HG02623 (cell line): Measurements from ENCODE around the gene FXR2.
"Not testable (repeated sequence)": the region's sequence is repeated elsewhere in the genome, so short reads cannot be mapped to it uniquely, and the experiment has no call there.

ENCODE experiments used
- ATAC-seq: cut with Tn5 transposase; IDR thresholded peaks from one replicate; pipeline ENCODE4 v1.9.1; 2021; ENCODE audit warnings: moderate library complexity; ENCODE audit not compliant: unreplicated experiment

The FXR2 gene

DNA sequence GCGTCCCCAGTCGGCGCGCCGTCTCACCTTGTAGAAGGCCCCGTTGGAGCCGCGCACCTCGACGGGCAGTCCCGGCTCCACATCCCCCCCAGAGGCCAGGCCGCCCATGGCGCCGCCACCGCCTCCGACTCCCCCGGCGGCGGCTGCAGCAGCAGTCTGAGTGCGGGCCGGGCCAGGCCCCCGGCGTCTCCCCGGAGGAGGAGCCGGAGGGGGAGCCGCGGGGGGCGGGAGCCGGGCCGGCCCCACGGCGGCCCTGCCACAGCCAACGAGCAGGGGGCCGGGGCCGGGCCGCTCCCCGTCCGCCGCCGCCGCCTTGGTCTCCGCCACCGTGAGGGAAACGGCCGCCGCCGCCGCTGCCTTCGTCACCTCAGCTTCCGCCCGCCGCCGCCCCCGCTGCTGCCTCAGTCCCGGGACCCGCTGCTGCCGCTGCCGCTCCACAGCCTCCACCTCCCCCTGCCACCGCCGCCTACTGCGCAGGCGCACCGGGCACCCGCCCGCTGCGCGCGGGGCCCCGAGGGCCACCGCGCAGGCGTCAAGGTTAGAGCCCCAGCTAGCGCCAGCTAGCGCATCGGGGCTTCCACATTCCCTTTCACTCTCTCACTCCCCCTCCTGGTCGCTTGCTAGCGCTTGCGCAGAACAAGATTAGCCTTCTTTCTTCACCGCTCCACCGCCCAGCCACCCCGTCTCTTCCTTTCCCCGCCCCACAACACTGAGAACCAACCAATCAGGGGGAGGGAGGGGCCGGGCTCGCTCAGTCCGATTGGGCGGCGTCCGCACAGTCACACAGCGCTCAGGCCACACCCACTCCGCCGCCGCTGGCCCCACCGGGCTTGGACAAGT is at the start of gene FXR2:
Gene FXR2, minus strand, starts transcription at position 473 of the 840 bp plus-strand sequence. Its CDS starts 365 bp downstream, at position 108.
- peak; percentile 82 for ATAC-seq

DNA sequence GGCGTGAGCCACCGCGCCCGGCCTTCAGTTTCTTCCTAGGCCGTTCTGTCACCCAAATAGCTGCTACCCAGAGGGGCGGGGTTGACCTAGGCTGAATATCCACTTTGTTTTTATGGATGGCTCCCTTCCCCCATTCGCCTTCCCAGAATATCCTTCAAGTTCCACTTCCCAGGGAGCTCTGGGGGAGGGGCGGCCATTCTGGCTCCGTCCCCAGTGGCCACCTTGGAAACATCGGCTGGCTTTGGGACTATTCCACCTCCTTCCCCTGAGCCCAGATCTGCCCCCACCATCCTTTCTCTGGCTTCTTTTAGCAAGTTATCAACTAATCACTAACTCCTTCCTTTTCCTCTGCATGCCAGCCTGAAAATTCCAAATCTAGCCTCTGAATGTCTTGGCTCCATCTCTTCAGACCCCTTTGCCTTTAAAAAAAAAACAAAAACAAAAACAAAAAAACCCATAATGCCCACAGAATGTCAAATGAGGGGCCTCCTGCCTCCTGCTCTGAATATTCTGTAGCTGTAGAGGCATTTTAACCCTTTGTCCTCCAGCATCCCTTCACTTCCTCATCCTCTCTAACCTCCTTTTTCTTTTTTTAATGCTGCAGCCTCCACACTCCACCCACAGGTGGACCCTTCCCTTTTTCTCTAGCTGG is 42.4 kb upstream of the FXR2 start:
- ATAC-seq, result no peak

DNA sequence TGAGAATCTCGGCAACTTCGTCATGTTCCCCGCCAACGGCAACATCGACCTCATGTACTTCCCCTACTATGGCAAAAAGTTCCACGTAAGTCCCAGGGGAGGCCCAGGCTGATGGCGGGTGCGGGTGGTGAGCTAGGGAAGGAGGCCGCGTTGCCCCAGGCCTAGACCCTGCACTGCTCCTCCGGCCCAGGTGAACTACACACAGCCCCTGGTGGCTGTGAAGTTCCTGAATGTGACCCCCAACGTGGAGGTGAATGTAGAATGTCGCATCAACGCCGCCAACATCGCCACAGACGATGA is 40.8 kb upstream of the FXR2 start:
- no peak for ATAC-seq

DNA sequence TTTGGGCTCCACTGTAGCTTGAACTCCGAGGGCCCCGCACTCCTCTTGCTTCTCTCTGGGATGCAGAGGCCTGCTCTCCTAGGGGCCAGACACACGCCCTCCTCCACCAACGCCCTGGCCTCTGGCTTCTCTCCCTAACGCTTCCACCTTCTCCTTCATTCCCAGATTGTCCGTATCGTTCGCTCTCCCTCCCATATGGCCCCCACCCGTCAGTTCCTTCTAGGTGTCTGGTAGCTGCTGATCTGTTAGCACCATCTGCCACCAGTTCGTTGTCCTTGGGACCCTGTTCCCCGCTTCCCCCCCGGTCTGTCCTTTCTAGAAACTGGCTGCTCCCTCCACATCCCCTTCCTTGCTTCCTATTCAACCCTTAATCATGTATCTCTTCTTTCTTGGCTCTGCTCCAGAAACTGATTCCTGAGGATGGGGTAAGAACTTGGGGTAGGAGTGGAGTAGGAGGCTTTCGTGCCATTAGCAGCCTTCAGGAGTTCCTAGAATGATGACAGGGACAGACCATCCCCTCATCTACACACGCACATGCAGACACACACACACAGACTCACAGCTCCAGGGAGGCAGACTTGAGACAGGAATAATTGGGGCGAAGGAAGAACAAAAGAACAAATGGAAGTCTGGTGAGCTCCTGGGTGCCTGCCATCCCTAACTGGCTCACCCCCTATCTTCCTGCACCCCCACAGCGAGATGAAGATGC is 40.3 kb upstream of the FXR2 start:
- no peak for ATAC-seq

DNA sequence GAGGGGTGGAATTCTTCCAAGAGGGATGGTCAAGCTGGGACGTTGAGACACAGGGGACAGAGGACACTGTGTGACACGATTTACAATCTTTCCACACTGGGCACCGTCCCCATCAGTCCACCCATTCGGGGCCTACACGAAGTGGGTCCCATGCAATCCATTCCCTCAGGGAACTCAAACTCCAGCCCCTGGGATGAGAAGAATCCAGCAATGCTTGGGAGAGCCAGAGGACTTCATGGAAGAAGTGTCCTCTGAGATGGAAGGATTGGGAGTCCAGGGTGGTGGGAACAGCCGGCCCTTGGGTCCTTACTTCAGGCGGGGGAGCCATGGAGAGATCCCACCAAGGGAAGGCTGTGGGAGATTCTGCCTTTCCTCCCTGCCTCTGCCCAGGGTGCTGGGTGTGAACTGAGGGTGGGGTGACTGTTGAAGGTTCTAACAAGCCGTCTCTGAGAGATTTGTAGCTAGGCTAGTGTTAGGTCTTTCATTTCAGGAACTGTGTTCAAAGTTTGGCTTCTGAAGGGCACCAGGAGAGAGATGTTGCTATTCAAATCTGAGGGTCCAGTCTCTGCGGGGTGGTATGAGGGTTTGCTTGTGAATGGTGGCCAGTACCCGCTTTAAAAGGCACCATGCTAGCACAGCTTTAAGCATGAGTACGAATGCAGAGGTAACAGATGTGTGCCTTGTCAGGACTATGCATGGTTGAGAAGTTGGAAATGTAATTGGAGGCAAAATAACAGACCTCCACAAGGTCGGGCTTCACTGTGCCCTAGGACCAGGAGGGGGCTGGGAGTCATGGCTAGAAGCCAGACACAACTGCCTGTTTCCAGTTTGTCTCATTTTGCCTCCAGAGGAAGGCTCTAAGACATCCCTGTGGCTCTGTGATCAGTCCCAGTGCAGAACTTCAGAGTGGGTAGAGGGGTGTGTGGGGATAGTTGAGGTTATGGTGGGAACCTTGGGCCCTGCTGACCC is 38.0 kb upstream of the FXR2 start:
- no peak for ATAC-seq

DNA sequence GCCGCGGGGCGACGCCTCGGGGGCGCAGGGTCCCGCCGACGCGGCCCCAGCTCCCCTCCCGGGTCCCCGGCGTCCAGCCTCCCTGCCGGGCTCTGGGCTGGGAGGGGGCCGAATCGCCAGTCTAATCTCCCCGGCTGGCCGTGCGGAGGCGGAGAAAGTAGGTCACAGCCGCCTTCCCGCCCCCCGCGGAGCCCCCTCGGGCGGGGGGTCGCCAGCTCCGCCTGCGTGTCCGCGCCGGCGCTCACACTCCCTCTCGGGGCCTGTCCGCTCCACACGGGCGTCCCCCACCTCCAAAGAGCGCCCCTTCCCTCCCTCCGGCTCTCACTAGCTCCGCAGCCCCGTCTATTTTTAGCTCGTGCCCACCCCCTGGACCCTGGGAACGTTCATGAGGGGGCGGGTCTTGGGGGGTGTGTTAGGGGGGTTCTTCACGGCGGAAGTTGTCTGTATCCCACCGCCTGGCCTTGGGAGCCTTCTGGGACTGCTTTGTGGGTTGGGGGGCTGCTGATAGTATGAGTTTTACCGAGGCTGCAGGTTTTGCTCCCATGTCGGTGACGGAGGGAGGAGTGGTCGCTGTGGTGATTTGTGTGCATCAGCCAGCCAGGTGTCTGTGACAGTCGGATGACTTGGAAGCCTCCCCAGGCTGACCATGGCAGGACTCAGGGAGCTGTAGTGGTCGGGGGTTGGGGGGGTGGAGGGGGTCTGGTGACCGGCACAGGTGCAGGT is 37.1 kb upstream of the FXR2 start:
- no peak for ATAC-seq

DNA sequence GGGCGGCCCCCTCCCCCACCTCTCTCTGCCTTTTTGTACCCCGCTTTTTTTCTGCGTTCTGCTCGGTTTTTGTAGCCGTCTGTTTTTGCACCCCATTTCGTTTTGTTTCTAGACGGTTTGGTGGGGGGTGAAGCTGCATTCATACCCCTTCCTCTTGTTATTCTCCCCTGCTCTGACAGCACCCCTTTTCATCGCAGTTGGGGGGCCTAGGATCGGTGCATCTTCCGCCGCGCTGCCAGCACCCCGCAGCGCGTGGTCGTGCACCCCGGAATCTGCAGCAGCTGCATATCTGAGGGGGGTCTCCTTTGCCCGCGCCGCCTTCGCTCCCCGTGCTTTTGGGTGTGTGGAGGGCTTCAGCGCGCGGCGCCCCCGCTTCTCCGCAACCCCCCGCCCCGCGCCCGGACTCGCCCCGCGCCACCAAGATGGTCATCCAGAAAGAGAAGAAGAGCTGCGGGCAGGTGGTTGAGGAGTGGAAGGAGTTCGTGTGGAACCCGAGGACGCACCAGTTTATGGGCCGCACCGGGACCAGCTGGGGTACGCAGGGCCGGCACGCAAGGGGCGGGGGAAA is 36.5 kb upstream of the FXR2 start:
- no peak for ATAC-seq

DNA sequence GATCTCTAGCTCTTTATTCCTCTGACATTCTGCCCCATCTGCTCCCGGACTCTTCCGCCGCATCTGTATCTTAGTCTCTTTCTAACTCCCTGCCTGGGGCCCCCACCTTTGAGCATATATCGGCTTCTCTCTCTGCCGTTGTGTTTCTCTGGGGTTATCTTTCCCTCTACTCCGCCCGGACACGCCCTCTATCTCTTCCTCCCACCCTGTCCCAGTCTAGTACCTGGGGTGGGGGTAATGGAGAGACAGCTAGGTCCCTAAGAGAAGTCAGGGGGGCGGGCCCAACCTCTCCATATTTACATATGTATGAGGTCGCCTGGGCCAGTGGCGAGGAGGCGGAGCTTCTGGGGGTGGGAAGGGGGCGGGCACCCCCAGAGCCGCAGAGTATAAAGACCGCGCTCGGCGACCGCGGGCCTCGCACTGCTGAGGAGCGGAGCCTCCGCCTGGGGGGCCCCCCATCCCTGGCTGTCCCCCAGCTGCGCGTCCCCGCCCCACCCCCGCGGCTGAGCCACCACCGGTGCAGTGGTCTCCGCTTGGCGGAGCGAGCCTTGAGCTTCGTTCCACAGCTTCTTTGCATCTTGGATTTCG is 35.9 kb upstream of the FXR2 start, which contains the start of gene ATP1B2:
Gene ATP1B2, plus strand, starts transcription at position 418 of the 588 bp plus-strand sequence. CDS start 593 bp downstream, outside the sequence.
- no peak for ATAC-seq

DNA sequence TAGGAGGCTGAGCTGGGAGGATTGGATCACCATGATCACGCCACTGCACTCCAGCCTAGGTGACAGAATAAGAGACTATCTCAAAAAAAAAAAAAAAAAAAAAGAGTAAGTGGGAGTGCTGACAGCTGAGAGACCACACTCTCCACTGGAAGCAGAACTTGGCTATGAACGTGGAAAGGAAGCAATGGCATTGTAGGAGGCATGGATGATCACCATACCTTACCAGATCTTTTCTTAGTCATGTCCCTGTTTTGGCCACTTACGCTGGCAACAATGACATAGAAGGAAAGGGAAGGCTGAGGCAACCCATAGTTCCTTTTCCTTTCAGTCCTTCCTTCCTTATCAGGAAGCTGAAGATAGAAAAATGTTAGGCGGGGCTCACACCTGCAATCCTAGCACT is 32.3 kb upstream of the FXR2 start:
- ATAC-seq, result no peak

DNA sequence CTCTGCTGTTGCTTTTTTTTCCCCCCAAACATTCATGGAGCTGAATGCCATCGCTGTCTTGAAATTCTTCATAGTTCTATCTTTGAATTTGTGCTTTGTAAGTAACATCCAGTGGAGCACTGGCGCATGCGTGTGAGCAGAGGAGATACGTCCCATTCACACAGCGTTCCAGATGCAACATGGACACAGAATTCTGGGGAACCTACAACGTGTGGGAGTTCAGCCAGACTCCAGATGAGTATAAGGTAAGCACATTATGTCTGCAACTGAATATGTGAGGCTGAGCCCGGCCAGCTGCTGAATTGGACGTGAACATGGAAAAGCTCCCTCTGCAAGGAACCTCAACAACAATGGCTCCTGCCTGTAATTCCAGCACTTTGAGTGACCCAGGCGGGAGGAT is 31.8 kb upstream of the FXR2 start:
- no peak for ATAC-seq

DNA sequence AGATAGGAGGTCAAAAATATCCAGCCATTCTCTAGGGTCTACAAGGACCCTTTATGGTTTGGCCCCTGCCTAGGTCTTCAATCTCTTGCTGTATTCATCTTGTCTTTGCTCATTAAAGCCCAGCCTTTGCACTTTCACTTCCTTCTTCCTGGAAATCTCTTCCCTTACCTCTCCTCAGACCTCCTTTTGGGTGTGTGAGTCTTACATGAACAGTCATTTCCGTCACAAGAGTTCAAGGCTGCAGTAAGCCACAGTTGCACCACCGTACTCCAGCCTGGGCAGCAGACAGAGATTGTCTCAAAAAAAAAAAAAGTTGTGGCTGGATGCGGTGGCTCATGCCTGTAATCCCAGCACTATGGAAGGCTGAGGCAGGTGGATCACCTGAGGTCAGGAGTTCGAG is 30.1 kb upstream of the FXR2 start:
- ATAC-seq, result no peak

DNA sequence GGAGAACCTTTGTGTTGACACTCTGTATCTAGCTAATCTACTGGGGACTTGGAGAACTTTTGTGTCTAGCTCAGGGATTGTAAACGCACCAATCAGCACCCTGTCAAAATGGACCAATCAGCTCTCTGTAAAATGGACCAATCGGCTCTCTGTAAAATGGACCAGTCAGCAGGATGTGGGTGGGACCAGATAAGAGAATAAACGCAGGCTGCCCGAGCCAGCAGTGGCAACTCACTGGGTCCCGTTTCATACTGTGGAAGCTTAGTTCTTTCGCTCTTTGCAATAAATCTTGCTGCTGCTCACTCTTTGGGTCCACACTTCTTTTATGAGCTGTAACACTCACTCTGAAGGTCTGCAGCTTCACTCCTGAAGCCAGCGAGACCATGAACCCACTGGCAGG is 26.9 kb upstream of the FXR2 start:
- not testable (repeated sequence) for ATAC-seq

DNA sequence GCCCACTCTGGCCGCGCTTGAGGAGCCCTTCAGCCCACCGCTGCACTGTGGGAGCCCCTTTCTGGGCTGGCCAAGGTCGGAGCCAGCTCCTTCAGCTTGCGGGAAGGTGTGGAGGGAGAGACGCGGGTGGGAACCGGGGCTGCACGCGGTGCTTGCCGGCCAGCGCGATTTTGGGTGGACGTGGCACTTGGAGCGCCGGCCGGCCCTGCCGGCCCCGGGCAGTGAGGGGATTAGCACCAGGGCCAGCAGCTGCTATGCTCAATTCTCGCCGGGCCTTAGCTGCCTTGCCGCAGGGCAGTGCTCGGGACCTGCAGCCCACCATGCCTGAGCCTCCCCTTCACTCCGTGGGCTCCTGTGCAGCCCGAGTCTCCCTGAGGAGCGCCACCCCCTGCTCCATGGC is 26.1 kb upstream of the FXR2 start:
- no peak for ATAC-seq

DNA sequence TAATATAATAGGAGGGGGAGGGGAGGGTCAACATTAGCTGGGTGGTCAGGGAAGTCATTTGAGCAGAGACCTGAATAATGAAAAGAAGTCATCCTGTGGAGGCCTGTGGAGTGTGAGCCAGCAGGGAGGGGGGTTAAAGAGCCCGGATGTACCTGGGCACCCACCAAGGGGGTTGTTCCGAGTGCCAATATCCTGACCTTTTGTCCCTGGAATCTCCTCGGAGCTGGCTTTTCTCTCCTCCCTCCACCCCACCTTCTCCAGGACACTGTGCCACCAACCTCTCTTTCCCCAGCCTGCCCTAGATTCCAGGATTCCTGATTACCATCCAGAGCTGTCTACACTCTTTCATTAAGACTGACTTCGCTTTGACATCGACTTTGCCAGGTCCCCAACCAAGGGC is 21.5 kb upstream of the FXR2 start:
- no peak for ATAC-seq

DNA sequence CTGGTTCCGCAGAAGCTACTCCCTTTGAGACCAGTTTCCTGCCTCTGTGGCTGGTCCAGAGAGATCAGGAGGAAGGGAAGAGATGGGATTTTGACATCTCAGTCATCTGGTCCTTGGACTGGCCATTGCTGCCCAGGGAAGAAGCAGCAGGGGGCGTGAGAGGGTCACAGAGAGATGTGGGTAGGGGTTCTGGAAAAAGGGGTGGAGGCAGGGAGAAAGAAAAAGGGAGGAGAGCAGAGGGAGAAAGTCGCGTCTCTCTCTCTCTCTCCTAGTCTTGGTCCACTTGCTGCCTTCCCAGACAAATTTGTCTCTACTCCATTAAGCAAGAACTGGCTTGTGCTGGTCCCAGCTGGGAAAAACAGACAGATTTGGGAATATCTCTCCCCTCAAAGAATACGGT is 19.7 kb upstream of the FXR2 start:
- no peak for ATAC-seq

DNA sequence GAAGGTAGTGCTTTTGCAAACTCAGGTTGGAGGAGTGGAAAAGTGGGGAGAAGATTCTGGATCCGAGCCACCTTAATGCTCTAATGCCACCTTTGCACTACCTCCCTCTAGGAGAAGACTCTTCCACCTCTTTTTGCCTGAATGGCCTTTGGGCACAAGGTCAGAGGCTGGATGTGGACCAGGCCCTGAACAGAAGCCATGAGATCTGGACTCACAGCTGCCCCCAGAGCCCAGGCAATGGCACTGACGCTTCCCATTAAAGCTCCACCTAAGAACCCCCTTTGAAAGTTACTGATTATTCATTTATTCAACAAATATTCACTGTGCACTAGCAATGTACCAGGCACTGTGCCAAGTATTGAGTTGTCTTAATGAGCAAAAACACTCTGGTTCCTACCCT is 18.4 kb upstream of the FXR2 start:
- no peak for ATAC-seq

DNA sequence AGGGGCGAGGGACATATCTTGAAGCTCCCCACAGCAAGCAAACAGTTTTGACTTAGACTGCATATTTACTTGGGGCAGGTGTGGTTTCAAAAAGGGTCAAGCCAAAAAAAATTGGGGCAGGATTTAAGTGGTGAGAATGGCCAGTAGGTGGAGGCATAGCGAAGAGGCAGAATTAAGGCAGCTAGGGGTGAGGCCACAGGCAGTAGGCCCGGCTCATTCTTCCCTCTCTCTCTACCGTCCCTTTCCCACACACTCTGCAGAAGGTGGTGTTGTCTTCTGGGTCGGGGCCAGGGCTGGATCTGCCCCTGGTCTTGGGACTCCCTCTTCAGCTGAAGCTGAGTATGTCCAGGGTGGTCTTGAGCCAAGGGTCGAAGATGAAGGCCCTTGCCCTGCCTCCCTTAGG is 17.8 kb upstream of the FXR2 start:
- ATAC-seq, result no peak

DNA sequence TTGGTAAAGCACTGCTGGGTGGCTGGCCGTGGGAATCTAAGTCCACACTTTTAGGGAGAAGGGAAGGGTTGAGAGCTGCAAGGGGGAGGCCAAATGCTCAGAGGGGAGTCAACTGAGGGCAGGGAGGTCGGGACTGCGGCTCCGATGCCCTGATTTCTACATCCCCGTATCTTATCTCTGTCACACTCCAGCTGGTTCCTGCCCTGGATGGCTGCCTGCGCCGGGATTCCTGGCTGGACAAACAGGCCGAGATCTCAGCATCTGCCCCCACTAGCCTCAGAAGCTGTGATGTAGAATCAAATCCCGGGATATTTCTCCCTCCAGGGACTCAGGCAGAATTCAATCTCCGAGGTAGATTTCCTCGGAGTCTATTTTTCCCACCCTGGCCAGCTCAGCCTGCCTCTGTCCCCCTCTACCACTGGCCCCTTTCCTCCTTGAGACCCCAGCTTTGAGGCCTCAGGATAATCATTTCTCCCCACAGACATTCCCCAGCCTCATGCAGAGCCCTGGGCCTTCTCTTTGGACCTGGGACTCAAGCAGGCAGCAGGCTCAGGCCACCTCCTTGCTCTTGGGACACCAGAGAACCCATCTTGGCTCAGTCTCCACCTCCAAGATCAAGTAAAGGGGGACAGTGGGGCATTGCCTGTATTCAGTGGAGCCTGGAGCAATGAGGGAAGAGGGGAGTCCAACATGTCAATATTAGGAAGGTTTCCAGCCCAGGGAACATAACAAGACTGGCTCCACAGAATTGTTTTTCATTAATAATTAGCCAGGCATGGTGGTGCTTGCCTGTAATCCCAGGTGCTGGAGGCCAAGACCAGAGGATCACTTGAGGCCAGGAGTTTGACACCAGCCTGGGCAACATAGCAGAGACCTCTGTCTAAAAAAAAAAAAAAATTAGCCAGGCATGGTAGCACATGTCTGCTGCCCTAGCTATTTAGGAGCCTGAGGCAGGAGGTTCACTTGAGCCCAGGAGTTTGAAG is 17.0 kb upstream of the FXR2 start:
- no peak for ATAC-seq
